ENCODE results near the gene EXOC6B.
"Not testable (repeated sequence)": the region's sequence is repeated elsewhere in the genome, so short reads cannot be mapped to it uniquely, and the experiment has no call there.

EXOC6B gene

DNA sequence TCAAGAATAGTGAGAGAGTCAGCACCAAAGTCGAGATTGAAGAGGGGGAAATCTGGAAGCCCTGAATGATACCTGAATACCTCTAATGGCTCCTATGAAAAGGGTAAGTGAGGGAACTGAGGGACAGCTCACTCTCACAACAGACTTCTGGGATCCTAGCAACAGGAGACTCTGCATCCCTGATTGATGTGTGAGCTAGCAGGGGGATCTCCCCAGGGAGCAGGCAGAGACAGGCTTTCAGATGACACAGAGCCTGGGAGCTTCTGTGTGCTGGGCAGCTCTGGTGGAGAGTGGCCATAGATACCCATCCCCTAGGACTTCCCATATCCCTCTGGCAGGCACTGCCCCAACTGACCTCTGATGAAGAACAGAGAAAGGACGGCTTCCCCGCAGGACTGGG lies 206.2 kb downstream of the EXOC6B start:
- DNase-seq (ENCODE audit: low read depth in 2 of 2, low spot score in 1 of 2) = no peak

DNA sequence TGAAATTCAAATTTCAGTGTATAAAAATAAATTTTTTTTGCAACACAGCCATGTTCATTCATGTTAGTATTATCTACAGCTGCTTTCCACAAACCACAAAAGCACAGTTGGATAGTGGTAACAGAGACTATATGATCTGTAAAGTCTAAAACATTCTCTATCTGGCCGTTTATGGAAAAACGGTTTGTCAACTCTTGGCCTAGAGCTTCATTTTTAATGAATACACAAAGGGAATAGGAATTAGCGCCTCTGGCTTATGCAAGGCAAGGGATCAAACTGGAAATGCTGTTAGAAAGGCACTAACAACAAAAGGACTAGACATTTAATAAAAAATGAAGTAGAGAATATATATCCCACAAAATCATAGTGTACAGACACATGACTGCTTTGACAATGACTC lies 211.9 kb downstream of the EXOC6B start:
- no peak for DNase-seq (ENCODE audit: low read depth in 2 of 2, low spot score in 1 of 2)

DNA sequence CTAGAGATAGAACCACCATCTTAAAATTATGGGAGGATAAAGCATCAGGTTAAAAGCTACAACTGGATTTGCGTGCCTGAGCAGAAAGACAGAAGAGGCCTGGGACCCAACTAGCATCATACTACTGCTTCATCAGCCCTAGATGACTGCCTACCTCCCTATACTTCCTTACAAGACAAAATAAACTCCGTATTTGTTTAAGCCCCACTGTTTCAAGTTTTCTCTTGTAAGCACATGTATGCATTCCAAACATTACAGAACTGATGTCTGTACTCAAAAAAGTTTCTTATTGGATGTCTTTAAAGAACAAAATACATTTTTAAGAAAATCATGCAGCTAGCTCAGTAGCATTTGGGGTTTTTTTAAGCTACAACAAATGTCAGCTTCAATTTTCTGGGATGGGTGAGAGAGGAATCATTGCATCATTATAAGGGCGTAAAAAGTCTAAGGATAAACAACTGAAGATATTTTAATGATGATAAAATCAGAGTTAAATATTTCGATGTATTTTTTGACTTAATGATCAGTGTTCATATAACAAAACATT lies 213.1 kb downstream of the EXOC6B start:
- no peak for DNase-seq (ENCODE audit: low read depth in 2 of 2, low spot score in 1 of 2)

DNA sequence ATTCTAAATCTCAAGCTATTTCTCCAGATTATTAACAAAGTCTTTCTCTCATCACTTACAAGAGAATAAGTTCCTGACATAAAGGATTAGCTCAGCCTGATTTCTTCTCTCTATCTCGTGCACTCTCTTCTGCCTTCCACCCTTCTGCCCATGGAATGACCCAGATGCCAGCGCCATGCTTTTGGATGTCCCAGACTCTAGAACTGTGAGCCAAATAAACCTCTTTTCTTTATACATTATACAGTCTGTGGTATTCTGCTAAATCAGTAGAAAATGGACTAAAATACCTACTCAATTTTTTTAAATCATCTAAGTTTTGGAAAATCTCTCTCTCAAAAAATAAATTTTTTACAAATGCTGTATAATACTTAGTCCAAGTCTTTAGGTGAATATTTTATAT lies 218.6 kb downstream of the EXOC6B start:
- no peak for DNase-seq (ENCODE audit: low read depth in 2 of 2, low spot score in 1 of 2)

DNA sequence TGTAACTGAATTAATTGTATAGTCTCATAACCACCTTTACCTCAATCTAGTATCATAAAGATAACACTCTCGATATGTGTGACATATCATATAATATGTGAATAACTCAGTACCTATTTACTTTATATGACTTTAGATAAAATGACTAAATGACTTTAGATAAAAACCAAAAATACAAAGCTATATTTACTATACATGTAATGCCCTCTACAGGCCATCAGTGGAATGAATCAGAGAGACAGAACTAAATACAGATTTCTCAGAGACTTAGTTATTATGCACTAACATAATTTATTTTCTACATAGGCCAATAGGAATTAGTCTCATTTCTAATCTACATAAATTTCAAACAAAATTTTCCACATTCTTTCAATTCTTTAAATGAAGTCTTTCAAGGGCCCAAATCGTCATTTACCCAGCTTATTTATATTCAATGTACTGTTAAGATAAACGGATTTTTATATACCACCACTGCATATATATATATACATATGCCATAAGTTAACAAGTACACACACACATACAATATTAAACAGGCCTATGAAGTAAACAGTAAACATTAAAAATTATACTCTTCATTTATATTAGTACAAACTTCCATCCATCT lies 219.9 kb downstream of the EXOC6B start:
- no peak for DNase-seq (ENCODE audit: low read depth in 2 of 2, low spot score in 1 of 2)

DNA sequence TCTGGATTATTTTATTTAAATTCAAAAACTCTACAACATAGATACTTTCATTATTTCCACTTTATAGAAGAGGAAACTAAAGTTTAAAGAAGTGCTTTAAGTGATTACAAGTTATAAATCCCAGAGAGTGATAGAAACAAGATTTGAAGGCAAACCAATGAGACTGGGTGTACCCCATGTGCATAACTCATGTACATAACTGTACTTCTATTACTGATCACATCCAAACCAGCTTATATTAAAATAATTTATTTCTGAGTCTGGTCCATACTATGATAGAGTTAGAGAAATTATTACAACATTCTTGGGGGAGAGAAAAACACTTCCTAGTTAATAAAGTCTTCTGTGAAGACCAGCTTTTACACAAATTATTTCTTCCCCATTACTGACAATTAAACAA lies 221.4 kb downstream of the EXOC6B start:
- no peak for DNase-seq (ENCODE audit: low read depth in 2 of 2, low spot score in 1 of 2)

DNA sequence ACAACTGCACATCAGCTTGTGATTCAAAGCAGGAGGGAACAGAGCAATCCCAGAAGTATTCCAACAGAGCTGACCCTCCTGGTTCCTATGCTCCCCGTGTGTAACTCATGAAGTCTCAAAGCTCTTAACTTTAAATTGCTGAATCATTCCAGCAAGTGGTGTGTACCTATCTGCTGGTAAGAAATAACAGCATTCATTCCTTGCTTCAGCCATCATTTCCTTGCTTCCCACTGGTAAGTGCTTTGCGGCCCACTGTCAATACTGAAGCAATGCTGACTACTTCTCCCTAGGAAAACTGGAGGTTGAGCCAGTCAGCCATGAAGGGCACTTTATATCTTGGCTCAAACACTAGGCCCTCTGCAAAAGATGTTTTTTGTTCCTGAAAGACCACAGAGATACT lies 222.4 kb downstream of the EXOC6B start:
- DNase-seq (ENCODE audit: low read depth in 2 of 2, low spot score in 1 of 2) = no peak

DNA sequence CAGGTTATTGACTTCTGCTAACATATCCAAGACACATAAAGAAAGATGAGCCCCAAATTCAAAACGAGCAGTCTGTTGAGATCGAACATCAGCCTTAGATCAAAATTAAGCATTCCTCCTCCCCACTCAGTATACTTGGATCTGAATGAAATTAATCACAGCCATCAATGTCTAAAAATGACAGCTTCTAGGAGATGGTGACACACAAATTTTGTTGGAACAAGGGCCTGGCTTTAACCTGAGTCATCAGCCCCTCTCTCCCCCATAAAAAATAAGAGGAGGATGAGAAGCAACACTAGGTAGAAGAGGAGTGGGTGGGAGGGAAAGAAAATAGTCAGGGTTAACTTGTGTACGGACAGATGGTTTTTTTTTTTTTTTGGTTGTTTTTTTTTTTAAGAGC lies 223.1 kb downstream of the EXOC6B start:
- no peak for DNase-seq (ENCODE audit: low read depth in 2 of 2, low spot score in 1 of 2)

DNA sequence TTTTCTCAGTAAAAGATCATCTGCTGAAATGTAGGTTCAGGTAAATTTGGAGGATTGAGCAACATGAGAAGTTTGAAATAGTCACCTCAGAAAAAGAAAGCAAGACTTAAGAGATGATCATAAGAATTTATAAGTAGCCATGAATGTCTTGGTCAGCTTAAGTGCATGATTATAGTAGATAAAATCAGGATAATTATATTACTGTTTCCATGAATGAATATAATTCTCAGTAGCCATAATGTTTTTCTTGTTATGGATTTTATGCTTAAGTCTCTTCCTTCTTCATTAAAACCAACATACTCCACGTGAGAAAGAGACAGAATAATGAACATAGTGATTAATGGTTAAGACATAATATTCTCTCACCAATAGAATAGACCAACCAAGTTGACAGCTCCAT lies 223.7 kb downstream of the EXOC6B start:
- DNase-seq (ENCODE audit: low read depth in 2 of 2, low spot score in 1 of 2) = no peak

DNA sequence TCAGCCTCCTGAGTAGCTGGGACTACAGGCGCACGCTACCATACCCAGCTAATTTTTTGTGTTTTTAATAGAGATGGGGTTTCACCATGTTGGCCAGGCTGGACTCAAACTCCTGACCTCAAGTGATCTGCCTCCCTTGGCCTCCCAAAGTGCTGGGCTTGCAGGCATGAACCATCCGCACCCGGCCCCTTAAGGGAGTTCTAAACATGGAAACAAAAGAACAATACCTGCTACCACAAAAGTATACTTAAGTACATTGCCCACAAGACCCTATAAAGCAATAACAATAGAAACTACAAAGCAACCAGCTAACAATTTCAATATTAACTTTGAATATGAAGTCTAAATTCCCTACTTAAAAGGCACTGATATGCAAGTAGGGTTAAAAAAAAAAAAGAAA lies 242.0 kb downstream of the EXOC6B start:
- not testable (repeated sequence) for DNase-seq (ENCODE audit: low read depth in 2 of 2, low spot score in 1 of 2)

DNA sequence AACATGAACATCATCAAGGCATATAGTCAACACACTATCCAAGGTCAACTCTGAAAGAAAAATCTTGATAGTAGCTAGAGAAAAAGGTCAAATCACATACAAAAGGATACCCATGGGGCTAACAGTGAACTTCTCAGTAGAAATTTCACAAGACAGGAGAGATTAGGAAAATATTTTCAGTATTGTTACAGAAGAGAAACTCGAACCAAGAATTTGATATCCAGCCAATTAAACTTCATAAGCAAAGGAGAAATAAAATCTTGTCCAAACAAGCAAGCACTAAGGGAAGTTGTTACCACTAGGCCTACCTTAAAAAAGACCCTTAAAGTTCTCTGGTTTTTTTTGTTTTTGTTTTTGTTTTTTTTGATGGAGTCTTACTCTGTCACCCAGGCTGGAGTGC lies 242.5 kb downstream of the EXOC6B start:
- no peak for DNase-seq (ENCODE audit: low read depth in 2 of 2, low spot score in 1 of 2)

DNA sequence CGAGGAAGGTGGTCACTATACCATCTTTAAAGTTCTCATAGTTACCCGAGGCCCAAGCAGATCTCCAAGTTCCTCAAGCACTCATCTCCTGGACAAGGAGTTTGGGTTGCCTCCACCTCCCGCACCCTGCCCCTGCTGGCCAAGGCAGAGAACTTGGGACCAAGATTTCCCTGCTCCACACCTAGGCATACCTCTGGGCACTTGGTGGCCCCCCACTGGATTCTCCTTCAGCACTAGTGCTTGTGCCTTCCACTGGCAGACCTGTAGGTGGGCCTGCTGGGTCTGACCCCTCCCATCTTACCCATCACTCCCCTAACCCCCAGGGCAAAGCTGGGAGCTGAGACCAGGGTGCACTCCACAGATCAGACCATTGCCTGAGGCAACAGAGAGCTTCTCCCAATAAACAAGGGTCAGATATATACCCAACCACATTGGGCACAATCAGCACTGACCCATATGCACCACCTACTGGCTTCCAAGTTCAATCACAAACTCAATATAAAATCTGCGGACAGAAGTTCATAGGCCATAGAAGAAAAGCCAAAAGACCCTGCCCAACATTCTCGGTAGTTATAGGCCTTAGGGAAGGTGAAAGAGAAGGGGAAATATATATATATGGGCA lies 244.2 kb downstream of the EXOC6B start:
- no peak for DNase-seq (ENCODE audit: low read depth in 2 of 2, low spot score in 1 of 2)

DNA sequence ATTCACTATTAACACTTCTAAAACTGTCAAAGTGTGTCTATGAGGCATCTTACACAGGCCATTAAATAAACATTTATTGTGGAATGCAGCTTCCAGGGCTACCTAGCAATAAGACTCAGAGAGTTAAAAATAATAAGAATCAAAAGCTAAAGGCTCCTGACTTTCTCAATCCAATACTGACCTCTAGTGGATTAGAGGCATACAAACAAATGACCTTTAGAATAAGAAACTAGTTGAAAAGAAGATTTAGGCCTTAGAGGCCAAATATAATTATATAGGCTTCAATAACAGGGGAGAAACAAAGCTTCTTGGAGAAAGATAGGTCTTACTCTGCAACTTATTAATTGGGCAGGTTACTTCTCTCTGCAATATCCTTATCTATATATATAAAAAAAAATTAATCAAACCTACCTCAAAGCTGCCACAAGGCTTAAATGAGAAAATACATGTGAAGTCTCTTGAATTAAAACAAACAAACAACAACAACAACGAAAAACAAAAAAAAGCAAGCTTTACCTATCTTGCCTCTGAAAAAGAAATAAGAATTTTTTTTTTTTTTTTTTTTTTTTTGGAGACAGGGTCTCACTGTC lies 246.1 kb downstream of the EXOC6B start:
- DNase-seq (ENCODE audit: low read depth in 2 of 2, low spot score in 1 of 2) = no peak

DNA sequence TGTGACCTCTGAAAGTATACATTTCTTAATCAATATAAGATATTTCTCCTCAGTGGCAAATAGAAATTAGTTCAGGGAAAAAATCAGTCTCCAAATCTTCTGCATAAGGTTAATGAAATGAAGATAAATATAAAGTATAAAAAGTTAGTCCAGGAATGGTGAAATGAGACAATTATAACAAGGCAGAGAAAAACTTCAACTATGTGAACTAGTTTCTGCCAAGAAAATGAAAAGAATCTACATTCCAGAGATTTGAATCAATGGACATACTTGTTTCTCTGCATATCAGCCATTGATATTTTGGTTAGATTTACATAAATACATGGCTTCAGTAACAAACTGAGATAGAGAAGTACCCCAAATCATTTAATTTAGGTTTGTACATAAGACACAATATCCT lies 249.0 kb downstream of the EXOC6B start:
- DNase-seq (ENCODE audit: low read depth in 2 of 2, low spot score in 1 of 2) = no peak

DNA sequence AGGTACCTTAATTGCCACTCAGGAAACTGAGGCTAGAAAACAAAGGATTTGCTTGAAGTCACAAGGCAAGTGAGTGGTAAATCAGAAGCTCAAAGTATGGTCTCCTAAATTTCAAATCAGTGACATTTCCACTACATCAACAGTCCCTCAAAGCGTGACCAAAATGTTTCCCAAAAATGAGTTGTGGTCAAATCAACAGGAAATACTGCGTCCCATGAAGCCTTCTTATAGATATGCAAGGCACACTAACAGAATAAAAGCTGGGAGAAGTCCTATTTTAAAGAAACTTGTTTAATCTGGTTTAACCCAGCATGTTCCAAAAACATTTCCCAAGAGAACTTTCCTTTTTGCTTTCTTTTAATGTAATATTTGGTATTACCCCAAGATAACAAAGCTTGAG lies 249.4 kb downstream of the EXOC6B start:
- no peak for DNase-seq (ENCODE audit: low read depth in 2 of 2, low spot score in 1 of 2)

DNA sequence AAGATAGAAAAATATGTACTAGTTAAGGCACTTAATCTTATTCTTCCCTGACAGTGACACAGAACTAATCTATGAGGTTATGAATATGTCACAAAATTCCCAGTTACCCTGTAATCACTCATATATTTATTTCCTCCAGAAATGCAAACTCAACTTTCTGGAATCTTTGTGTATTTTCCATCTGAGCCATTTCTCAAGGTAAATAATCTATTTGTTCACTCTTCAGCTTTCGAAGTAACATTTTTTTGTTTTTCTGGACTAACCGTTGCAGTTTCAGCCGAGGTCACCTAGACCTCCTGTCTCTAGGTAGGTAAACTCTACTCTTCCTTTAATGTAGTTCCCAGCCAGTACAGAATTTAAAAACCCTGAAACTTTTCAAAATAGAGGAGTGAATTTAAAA lies 250.9 kb downstream of the EXOC6B start:
- no peak for DNase-seq (ENCODE audit: low read depth in 2 of 2, low spot score in 1 of 2)

DNA sequence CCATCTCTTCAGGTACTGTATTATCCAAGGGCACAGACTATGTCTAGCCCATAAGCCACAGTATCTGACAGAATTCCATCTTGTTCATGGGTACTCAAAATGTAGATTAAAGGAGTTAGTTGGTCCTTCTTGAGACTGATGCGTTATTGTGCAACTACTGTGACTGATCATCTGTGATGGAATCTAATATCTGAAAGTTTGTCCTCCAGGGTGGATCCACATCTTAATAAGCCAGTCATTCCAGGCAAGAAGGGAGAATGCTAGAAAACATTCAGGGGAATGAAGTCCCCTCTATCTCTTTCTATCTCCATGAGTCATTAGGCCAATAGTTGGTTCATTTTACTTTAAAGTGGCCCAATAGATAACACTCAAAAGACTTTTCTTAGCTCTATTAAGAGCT lies 252.6 kb downstream of the EXOC6B start:
- DNase-seq (ENCODE audit: low read depth in 2 of 2, low spot score in 1 of 2) = no peak

DNA sequence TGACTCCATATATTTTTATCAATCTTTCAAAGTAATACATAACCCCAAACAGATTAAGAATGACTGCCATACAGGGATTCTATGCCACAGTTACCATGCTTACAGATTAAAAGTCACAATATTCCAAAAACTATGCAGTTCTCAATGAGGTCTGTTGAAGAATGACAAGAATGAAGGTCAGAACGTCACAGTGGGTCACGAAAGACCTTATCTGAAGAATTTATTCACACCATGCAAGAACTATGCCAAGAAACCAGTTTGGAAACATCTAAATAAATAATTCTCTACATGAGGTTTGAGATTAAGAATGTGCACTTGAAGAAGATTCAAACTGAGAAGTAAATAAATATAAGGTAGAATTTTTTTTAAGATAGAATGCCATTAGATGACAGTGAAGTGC lies 253.3 kb downstream of the EXOC6B start:
- DNase-seq (ENCODE audit: low read depth in 2 of 2, low spot score in 1 of 2) = no peak

DNA sequence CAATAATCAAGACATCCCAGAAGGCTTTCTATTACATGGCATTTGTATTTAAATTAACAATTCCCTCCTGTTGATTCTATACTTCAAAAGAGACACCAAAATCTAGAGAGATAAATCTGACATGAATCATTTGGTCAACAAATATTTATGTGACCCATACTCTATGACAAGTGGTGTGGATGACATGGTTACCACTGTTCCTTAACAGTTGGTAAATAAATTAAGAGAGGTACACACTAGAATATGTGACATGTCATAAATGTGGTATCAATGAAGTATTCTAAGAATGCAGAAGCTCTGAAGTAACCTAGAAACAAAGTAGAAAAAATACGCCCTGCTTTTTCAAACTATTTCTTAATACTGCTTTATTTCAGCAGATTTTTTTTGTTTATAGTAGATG lies 255.4 kb downstream of the EXOC6B start:
- DNase-seq (ENCODE audit: low read depth in 2 of 2, low spot score in 1 of 2) = no peak

DNA sequence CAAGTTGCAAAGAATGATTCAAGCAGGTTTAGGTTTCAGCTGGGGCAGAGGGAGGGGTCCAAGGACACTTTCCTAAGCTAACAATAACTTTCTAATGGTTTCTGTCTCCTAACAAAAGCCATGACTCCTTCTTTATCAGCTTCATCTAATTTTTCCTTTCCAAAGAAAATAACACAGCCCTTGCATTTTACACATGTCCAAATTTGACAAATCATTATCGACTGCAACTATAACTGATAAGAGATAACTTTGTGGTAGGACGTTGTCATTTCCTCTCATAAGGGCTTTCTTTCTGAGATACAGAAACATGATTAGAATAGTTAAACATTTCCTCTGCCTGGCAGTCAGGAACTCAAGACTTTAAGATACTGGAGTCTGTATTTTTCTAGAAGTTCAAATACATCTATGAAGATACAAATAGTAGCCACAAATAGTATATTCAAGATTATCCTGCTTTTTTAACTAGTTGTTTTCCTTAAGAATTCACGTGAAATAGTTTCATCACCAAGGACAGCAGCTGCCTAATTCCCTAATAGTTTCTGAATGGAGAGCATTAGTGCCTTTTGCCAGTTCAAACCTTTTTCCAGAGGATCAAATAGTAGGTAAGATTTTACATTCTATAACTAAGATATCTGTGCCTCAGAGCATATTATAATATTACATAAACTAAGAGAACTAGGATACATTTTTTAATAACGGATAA lies 263.2 kb downstream of the EXOC6B start:
- no peak for DNase-seq (ENCODE audit: low read depth in 2 of 2, low spot score in 1 of 2)

DNA sequence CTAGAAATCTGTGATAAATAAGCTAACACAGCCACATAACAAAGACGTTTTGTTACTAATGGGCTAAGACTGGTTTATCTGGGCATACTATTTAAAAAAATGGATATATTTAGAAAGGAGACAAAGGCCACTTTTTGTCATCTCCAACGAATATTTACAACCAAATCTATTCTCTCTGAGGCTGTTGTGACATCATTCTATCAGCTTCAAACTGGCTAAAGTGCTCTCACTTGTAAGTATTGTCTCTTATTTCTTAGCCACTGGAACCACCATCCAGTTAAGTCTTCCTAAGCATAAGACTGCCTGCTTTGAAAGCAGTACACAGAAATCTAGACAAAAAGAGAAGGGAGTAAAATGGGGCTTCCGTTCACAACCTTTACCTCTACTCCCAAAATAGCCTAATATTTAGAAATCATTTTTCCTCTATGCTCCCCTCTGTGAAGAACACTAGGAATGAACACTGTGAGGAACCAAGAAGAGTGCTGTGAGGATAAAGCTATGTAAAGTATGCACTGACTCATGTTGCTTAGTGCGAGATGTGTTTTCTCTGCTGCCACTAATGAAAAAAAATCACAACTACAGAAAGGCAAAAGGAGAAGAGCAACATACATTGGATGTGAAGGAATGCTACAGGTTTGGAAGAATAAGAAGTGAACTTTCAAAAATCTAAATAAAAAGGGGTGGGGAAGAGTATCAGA lies 264.1 kb downstream of the EXOC6B start:
- no peak for DNase-seq (ENCODE audit: low read depth in 2 of 2, low spot score in 1 of 2)

DNA sequence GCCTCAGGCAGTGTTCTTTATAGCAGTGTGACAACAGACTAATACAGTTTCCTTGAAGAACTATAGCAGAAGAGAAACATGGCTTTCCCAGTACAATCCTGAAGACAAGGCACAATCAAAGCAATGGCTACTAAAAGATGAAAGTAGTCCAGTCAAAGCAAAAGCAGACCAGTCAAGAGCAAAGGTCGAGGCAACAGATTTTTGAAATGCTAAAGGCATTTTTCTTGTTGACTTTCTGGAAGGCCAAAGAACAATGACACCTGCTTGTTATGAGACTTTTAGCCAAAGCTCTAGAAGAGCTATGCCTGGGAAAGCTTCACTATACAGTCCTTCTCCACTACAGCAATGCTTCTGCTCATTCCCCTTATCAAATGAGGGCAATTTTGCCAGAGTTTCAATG lies 269.9 kb downstream of the EXOC6B start:
- no peak for DNase-seq (ENCODE audit: low read depth in 2 of 2, low spot score in 1 of 2)

Measured in stimulated activated CD8-positive, alpha-beta memory T cell treated with anti-CD3 and anti-CD28 coated beads, Interleukin-4, amount 100 ng/mL, for 1 hour (primary cell).